ENCODE measurements around the gene MRPS35.

GRCh38 chr12:27686147-27686546 lies 24.5 kb upstream of the MRPS35 start:
- no peak for TF ChIP-seq CTCF (IDR thresholded peaks at IDR 0.05)
- no peak for TF ChIP-seq EZH2 (IDR thresholded peaks at IDR 0.05; ENCODE audit: borderline replicate concordance, insufficient read depth, low read depth, low read length, poor library complexity, severe bottlenecking)
